ENCODE measurements around the gene IFT25. TPM values are rescaled to one million over a fixed set of nuclear protein-coding genes. Genes with fewer than 3 reads are reported as not detected.

Gene IFT25
- total and polyA plus RNA-seq, 2 donors (not counting 3 experiments of a cell fraction or from before 2014, with no cell fraction given), result 13.0 to 34.0 TPM

GRCh38 chr1:53890522-53890941 is 55.0 kb downstream of the IFT25 start:
- Histone ChIP-seq H3K9me3 (replicated peaks; ENCODE audit: control insufficient read depth, insufficient read depth, low read length) (no peaks in the 10 kb centered on the region), H3K79me2 (ENCODE audit: control insufficient read depth, insufficient read depth, low read length) (no peaks in the 10 kb centered on the region), H3K4me3 (replicated peaks in 1 of 3; ENCODE audit: insufficient read depth in 1 of 3, low read depth in 1 of 3, low read length in 3 of 3) (no peak overlapping the region), H3K36me3 (ENCODE audit: control insufficient read depth in 2 of 2, extremely low read depth in 1 of 2, insufficient read depth in 2 of 2, low read length in 2 of 2) (no peaks in the 10 kb centered on the region), H2AFZ (ENCODE audit: low read depth, low read length) (peak overlapping the region; percentile 70), H3K9me1 (replicated peaks; ENCODE audit: control insufficient read depth, extremely low read depth, insufficient read depth, low read length) (no peaks in the 10 kb centered on the region), H3K4me2 (ENCODE audit: insufficient read depth, low read length) (peak overlapping the region; percentile 77), H3K27me3 (ENCODE audit: control insufficient read depth in 2 of 2, insufficient read depth in 2 of 2, low read length in 2 of 2) (no peaks in the 10 kb centered on the region), H4K20me1 (replicated peaks; ENCODE audit: control insufficient read depth, extremely low read depth, insufficient read depth, low read length) (no peaks in the 10 kb centered on the region), H3K9ac (replicated peaks; ENCODE audit: extremely low read depth, insufficient read depth, low read length) (no peak overlapping the region), H3K27ac (ENCODE audit: insufficient read depth, low read depth, low read length) (no peak overlapping the region), H3K4me1 (ENCODE audit: control insufficient read depth, extremely low read depth, insufficient read depth, low read length) (peaks cover 8% of the 10 kb centered on the region)
- ChIA-PET POLR2A (no interaction called here), CTCF (interaction anchor here (1.4 to 2.0 kb wide), 3 partner anchors 12 to 69 kb away, joined by 5 to 16 read pairs (median 8); partner anchors contain the start of gene IFT25)
- dilution Hi-C loops (cut with MboI; ENCODE audit: extremely low pct_ligation_motif_present, low sequenced_read_pairs), result no loop called here
- DNase-seq (ENCODE audit: low read depth, low spot score) (no peak), FAIRE-seq (no peak)
- TF ChIP-seq CTCF (IDR thresholded peaks at IDR 0.05; ENCODE audit: extremely low read depth in 1 of 2, insufficient read depth in 1 of 2, low read depth in 1 of 2, low read length in 2 of 2), result no peak
- no peak for TF ChIP-seq EZH2 (IDR thresholded peaks at IDR 0.05; ENCODE audit: borderline replicate concordance, low read depth, low read length, severe bottlenecking)
- TF ChIP-seq MAX (IDR thresholded peaks at IDR 0.05; ENCODE audit: insufficient read depth, insufficient read length), result no peak
- no peak for TF ChIP-seq FOS (IDR thresholded peaks at IDR 0.05; ENCODE audit: borderline replicate concordance, insufficient read depth, low read length)
- no peak for TF ChIP-seq GATA2 (IDR thresholded peaks at IDR 0.05; ENCODE audit: insufficient read depth, insufficient read length, low read depth, low read length)
- TF ChIP-seq MYC (IDR thresholded peaks at IDR 0.05; ENCODE audit: low read depth, low read length), result no peak
- no peak for TF ChIP-seq POLR2A (IDR thresholded peaks at IDR 0.05; ENCODE audit: low read depth, low read length)
- TF ChIP-seq JUN (IDR thresholded peaks at IDR 0.05; ENCODE audit: borderline replicate concordance, insufficient read depth, insufficient read length, low read depth), result no peak
- no peak for TF ChIP-seq POLR2AphosphoS5 (IDR thresholded peaks at IDR 0.05; ENCODE audit: insufficient read depth, low read depth, low read length)
- BruUV-seq (replicated peaks), result no TSS peak
- intact Hi-C loops (cut with micrococcal nuclease), result no loop called here

Measured in endothelial cell of umbilical vein (primary cell).